Tongue (tissue), 2 donors: ENCODE measurements around the gene KRTAP24-1. TPM values are rescaled to one million over a fixed set of nuclear protein-coding genes. Genes with fewer than 3 reads are reported as not detected.
A peak's percentile ranks its signal among the peaks of the same experiment; 100 is the strongest.

ENCODE experiments used
- DNase-seq: peaks from one replicate; pipeline ENCODE4 v3.0.0-alpha.2; 2015
- total RNA-seq: library from RNA; depleted of rRNA; stranded (reverse); fragments of >200 nt; gene quantifications from one replicate; pipeline ENCODE4 v1.2.3, GENCODE V29; 2014

Gene KRTAP24-1
- total RNA-seq, 1 donor from 2014 or later = not detected

DNA sequence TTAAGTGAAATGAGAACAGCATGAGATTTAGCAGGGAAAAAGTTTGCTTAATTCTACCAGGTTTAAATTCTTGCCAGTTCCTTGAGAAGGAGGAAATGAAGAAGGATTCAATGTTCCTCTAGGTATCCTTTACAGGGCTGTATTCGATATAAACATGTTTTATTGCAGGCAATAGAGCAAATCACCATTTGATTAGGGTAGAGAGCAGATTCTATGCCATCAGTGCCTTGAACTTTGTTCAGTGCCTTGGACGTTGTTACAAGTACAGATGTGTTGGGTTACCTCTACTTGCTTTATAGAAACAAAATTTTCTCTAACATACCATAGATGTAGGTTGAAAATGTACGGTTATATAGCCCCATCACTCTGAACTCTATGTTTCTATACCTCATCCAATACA is 48.7 kb downstream of the KRTAP24-1 start:
- no peak for DNase-seq

DNA sequence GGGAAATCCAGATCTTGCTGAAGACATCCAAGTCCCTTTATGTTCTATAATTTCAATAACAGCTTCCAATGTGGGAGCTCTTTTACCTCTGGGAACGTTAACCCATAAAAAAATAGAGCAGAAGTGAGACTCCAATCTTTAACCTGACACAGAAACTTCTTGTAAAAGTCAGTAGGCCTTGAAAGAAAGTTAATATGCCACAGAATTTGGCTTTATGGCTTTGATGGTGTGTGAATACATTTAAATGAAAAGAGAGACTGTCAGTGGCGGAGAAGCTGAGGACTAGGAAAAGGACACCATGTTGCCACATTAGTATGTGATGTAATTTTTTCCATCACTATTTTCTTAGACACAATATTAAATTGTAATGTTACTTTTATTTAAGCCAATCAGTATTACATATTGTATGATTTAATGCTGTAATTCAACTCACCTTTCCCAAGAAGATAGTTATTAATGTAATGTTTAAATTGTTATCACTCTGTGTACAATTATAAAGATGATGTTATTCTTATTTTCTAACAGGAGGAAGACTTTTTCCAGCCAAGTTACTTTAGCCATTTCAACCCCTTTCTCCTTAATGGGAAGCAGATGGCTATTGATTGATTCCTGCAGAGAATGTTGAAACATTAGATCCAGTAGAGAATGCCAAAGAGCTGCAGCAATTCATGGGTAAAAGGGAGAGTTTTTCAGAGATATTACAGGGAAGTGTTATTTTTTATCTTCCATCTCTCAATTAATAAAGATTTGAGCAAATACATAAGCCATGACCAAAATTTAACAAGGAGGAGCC is 49.3 kb downstream of the KRTAP24-1 start:
- DNase-seq = peak; percentile 26

DNA sequence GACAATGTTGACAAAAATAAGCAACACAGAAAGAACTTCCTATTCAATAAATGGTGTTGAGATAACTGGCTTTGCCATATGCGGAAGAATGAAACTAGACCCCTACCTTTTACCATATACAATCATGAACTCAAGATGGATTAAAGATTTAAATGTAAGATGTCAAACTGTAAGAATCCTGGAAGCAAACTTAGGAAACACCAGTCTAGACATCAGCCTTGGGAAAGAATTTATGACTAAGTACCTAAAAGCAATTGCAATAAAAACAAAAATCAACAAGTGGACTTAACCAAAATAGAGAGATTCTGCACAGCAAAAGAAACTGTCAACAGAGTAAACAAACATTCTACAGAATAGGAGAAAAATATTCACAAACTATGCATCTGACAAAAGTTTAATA is 50.7 kb downstream of the KRTAP24-1 start:
- no peak for DNase-seq

Other genes with a start within 250 kb of the KRTAP24-1 start
- not detected for gene CLDN17, start 116.1 kb downstream of the KRTAP24-1 start, total RNA-seq
- gene CLDN8, start 66.9 kb downstream of the KRTAP24-1 start, total RNA-seq = 4.0 TPM
- gene KRTAP25-1, start 6.6 kb upstream of the KRTAP24-1 start, total RNA-seq = not detected
- gene KRTAP26-1, start 37.4 kb upstream of the KRTAP24-1 start, total RNA-seq = not detected
- not detected for gene KRTAP27-1, start 54.7 kb upstream of the KRTAP24-1 start, total RNA-seq
- not detected for gene KRTAP23-1, start 65.7 kb upstream of the KRTAP24-1 start, total RNA-seq
- gene KRTAP13-2, start 89.3 kb upstream of the KRTAP24-1 start, total RNA-seq = not detected
- not detected for gene KRTAP13-1, start 113.1 kb upstream of the KRTAP24-1 start, total RNA-seq
- not detected for gene KRTAP13-3, start 143.0 kb upstream of the KRTAP24-1 start, total RNA-seq
- gene KRTAP13-4, start 147.3 kb upstream of the KRTAP24-1 start, total RNA-seq = not detected
- gene KRTAP15-1, start 157.3 kb upstream of the KRTAP24-1 start, total RNA-seq = not detected
- gene KRTAP19-1, start 197.4 kb upstream of the KRTAP24-1 start, total RNA-seq = not detected
- gene KRTAP19-2, start 204.5 kb upstream of the KRTAP24-1 start, total RNA-seq = not detected
- gene KRTAP19-3, start 209.1 kb upstream of the KRTAP24-1 start, total RNA-seq = not detected
- not detected for gene KRTAP19-4, start 214.2 kb upstream of the KRTAP24-1 start, total RNA-seq
- gene KRTAP19-5, start 219.2 kb upstream of the KRTAP24-1 start, total RNA-seq = not detected